K562 (cell line): ENCODE data around the gene CTSW. TPM values are rescaled to one million over a fixed set of nuclear protein-coding genes. Genes with fewer than 3 reads are reported as not detected.
A peak's percentile ranks its signal among the peaks of the same experiment; 100 is the strongest.

Experiments used
- BRCA1 ChIP-seq, 2 experiments: fragments of 450-650 bp in 1 of 2; sonication (generic) in 1 of 2; formaldehyde crosslinking in 1 of 2; IDR thresholded peaks; 2 replicates each; pipeline versions ENCODE4 v1.5.0 to v1.6.1; 2017 to 2020; ENCODE audit warnings: mild to moderate bottlenecking in 1 of 2, missing genetic modification reagents in 1 of 2
- CBX3 ChIP-seq, 2 experiments: IDR thresholded peaks; 1 replicate in 1 of 2; 2 replicates in 1 of 2; pipeline ENCODE4 v1.6.1; 2012; ENCODE audit warnings: inconsistent platforms in 2 of 2, low read length in 2 of 2, borderline replicate concordance in 1 of 2, control low read depth in 1 of 2
- CHD2 ChIP-seq: IDR thresholded peaks from 2 replicates; pipeline ENCODE4 v1.6.1; 2011; ENCODE audit warnings: low read depth, low read length
- DLX4 ChIP-seq: fragments of 250-450 bp; sonication (Bioruptor Pico); IDR thresholded peaks from 2 replicates; pipeline ENCODE4 v1.6.1; 2021; ENCODE audit warnings: mild to moderate bottlenecking
- HIVEP1 ChIP-seq: fragments of 250-450 bp; sonication (Bioruptor Pico); IDR thresholded peaks from 2 replicates; pipeline ENCODE4 v1.4.0; 2020; ENCODE audit warnings: mild to moderate bottlenecking
- HNRNPLL ChIP-seq: fragments of 200-400 bp; formaldehyde crosslinking; IDR thresholded peaks from 2 replicates; pipeline ENCODE4 v1.6.1; 2017; ENCODE audit warnings: low read length, low read depth, mild to moderate bottlenecking; ENCODE audit not compliant: poor library complexity, severe bottlenecking
- KLF10 ChIP-seq: fragments of 250-450 bp; sonication (Bioruptor Pico); IDR thresholded peaks from 2 replicates; pipeline ENCODE4 v1.6.1; 2021; ENCODE audit warnings: matching md5 sums
- KLF16 ChIP-seq: IDR thresholded peaks from 2 replicates; pipeline ENCODE4 v1.6.1; 2016; ENCODE audit warnings: antibody characterized with exemption
- MBD2 ChIP-seq: sonication (generic); IDR thresholded peaks from 2 replicates; pipeline ENCODE4 v1.6.1; 2016; ENCODE audit warnings: low read depth, borderline replicate concordance
- NFIX ChIP-seq: fragments of 250-450 bp; sonication (Bioruptor Pico); IDR thresholded peaks from 2 replicates; pipeline ENCODE4 v1.4.0; 2020; ENCODE audit warnings: low read depth, mild to moderate bottlenecking, moderate library complexity
- NR2C1 ChIP-seq, 2 experiments: fragments of 450-650 bp; IDR thresholded peaks; 2 replicates each; pipeline ENCODE4 v1.6.1; 2017; ENCODE audit warnings: mild to moderate bottlenecking in 2 of 2, antibody characterized with exemption in 1 of 2, inconsistent platforms in 1 of 2, missing compliant biosample characterization in 1 of 2, missing genetic modification characterization in 1 of 2
- NR4A1 ChIP-seq, 2 experiments: fragments of 250-450 bp in 1 of 2; fragments of 450-650 bp in 1 of 2; sonication (Bioruptor Pico) in 1 of 2; IDR thresholded peaks; 2 replicates each; pipeline versions ENCODE4 v1.4.0 to v1.6.1; 2016 to 2020; ENCODE audit warnings: mild to moderate bottlenecking in 2 of 2, missing compliant biosample characterization in 1 of 2, missing genetic modification characterization in 1 of 2, moderate library complexity in 1 of 2
- POLR2B ChIP-seq: fragments of 450-650 bp; IDR thresholded peaks from 2 replicates; pipeline ENCODE4 v1.6.1; 2018; ENCODE audit warnings: low read depth; ENCODE audit not compliant: partially characterized antibody
- POU5F1 ChIP-seq: fragments of 150-350 bp; IDR thresholded peaks from 2 replicates; pipeline ENCODE4 v1.6.1; 2014; ENCODE audit warnings: borderline replicate concordance, low read length, low read depth, mild to moderate bottlenecking; ENCODE audit not compliant: partially characterized antibody
- SMAD3 ChIP-seq: fragments of 450-650 bp; formaldehyde crosslinking; conservative IDR thresholded peaks from 2 replicates; pipeline ENCODE4 v1.4.0; 2020; ENCODE audit warnings: mild to moderate bottlenecking
- SMARCA4 ChIP-seq: fragments of 450-650 bp; IDR thresholded peaks from 2 replicates; pipeline ENCODE4 v1.6.1; 2016
- THRA ChIP-seq: fragments of 450-650 bp; IDR thresholded peaks from 2 replicates; pipeline ENCODE4 v1.6.1; 2017; ENCODE audit warnings: mild to moderate bottlenecking, moderate library complexity
- TRIM24 ChIP-seq, 2 experiments: fragments of 450-650 bp; IDR thresholded peaks; 2 replicates each; pipeline ENCODE4 v1.6.1; 2016
- VEZF1 ChIP-seq: fragments of 200-800 bp; sonication (Bioruptor generic); IDR thresholded peaks from 2 replicates; pipeline ENCODE4 v1.6.1; 2017; ENCODE audit warnings: missing genetic modification characterization, missing compliant biosample characterization
- ZNF217 ChIP-seq: sonication (generic); formaldehyde crosslinking; IDR thresholded peaks from 2 replicates; pipeline ENCODE4 v1.8.0; 2022; ENCODE audit warnings: mild to moderate bottlenecking, missing genetic modification reagents
- ZNF551 ChIP-seq: fragments of 250-450 bp; sonication (Bioruptor Pico); IDR thresholded peaks from 2 replicates; pipeline ENCODE4 v1.5.0; 2021; ENCODE audit warnings: mild to moderate bottlenecking, moderate library complexity
- ZNF639 ChIP-seq, 2 experiments: fragments of 200-800 bp in 1 of 2; sonication (Bioruptor generic) in 1 of 2; sonication (generic) in 1 of 2; formaldehyde crosslinking in 1 of 2; IDR thresholded peaks in 1 of 2; conservative IDR thresholded peaks in 1 of 2; 2 replicates each; pipeline versions ENCODE4 v1.5.0 to v1.6.1; 2016 to 2020; ENCODE audit warnings: missing compliant biosample characterization in 1 of 2, missing genetic modification characterization in 1 of 2, missing genetic modification reagents in 1 of 2
- polyA plus RNA-seq, 8 experiments: library from polyadenylated mRNA; depleted of rRNA in 4 of 8; stranded (reverse) in 5 of 8; unstranded in 3 of 8; fragments of >200 nt; fragmentation: Nextera tagmentation in 2 of 8; fragmentation: Illumina TruSeq in 1 of 8; extraction: Ambion mirVana in 2 of 8; extraction: Trizol in 1 of 8; gene quantifications; 2 replicates each; pipeline versions ENCODE4 v1.2.1 to v1.2.3, GENCODE V29; 2011 to 2014; ENCODE audit warnings: inconsistent platforms in 1 of 8, missing spikeins in 1 of 8
- total RNA-seq, 7 experiments: library from RNA; depleted of rRNA in 6 of 7; stranded (reverse); fragments of >200 nt in 6 of 7; fragmentation: Illumina TruSeq in 2 of 7; extraction: Trizol in 2 of 7; gene quantifications; 2 replicates each; pipeline versions ENCODE4 v1.2.1 to v1.2.3, GENCODE V29; 2011 to 2021; ENCODE audit warnings: low replicate concordance in 1 of 7

CTSW gene
- total and polyA plus RNA-seq, 9 of the 15 experiments (the other 6 are each of a cell fraction or from before 2014, with no cell fraction given), result 0.04 TPM; not detected in 8

- TF ChIP-seq TRIM24 (IDR thresholded peaks at IDR 0.05) (peak in 1 of 2 experiments; percentile 34; a peak in 1 of 4 replicates), KLF10 (no peak), THRA (no peak), CBX3 (IDR thresholded peaks at IDR 0.05; ENCODE audit: borderline replicate concordance in 1 of 2, low read length in 2 of 2) (peak in 1 of 2 experiments; percentile 68; a peak in 1 of 3 replicates), BRCA1 (IDR thresholded peaks at IDR 0.05) (no peak), BRCA1 (CRISPR knock-in tag; IDR thresholded peaks at IDR 0.05) (peak; percentile 42; the same call in 1 of the 2 replicates), HNRNPLL (peak; percentile 29), DLX4 (no peak), ZNF639 (CRISPR knock-in tag; conservative IDR thresholded peaks at IDR 0.05 in 1 of 2, IDR thresholded peaks at IDR 0.05 in 1 of 2) (peak in 1 of 2 experiments; percentile 92; a peak in 3 of 4 replicates), NR4A1 (CRISPR knock-in tag; IDR thresholded peaks at IDR 0.05) (peak; percentile 83; the same call in 1 of the 2 replicates), NR4A1 (tag; IDR thresholded peaks at IDR 0.05) (no peak), HIVEP1 (CRISPR knock-in tag) (no peak), KLF16 (peak; percentile 38; the same call in 1 of the 2 replicates), SMAD3 (CRISPR knock-in tag) (no peak), ZNF551 (no peak), NFIX (CRISPR knock-in tag) (peak; percentile 52; the same call in 1 of the 2 replicates), VEZF1 (peak; percentile 90), CHD2 (no peak), MBD2 (peak; percentile 81), SMARCA4 (no peak; the same call in 1 of the 2 replicates), POU5F1 (no peak), POLR2B (peak; percentile 68), NR2C1 (IDR thresholded peaks at IDR 0.05) (peak; percentile 68), NR2C1 (tag; IDR thresholded peaks at IDR 0.05) (peak; percentile 60), ZNF217 (CRISPR knock-in tag) (no peak)
These were observed 19.1 kb upstream of the CTSW start, which contains the start of gene MUS81 (continued) for GRCh38 chr11:65860278-65861164.
